ENCODE measurements around the gene KLF7.

GRCh38 chr2:207097278-207097677 is 68.5 kb downstream of the KLF7 start:
- TF ChIP-seq CTCF (IDR thresholded peaks at IDR 0.05) (no peak), ZFX (IDR thresholded peaks at IDR 0.05; ENCODE audit: borderline replicate concordance) (no peak)

Measured in 22Rv1 (cell line).